Measurements from ENCODE around the gene MIB2.
"Not testable (repeated sequence)": the region's sequence is repeated elsewhere in the genome, so short reads cannot be mapped to it uniquely, and the experiment has no call there.

Gene MIB2

DNA sequence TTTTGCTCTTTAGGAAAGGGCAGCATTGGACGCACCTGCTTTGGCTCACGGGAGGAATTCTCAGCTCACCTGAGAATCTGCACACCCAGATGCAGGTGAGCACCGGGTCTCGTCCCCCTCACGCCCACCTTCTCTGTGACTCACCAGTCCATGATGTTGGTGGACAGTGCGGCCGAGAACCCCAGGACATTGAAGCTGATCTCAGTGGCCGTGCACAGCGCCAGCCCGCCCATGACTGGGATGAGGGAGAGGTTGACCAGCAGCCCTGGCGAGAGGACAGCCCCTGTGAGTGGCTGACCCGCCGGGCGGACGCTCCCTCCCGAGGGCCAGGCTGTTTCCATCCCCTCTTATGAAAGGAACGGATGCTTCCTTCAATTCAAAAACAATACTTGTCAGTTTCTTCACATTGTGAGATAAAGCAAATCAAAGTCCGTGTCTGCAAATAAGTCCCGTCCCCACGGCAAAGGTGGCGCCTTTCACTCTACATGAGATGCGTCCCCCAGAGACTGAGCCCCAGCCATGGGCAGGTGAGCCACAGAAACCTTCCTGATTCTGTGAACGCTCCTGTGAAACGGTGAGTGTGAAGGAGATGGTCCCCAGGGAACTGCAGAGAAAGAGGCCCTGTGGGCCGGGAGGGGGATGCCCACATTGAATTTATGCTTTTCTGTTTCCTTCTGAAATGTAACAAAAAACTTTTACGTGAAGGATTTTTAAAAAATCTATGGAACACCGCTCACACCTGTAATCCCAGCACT lies 56.2 kb downstream of the MIB2 start:
- DNase-seq (ENCODE audit: low read depth) = no peak
- no peak overlapping the region for H3K4me3 ChIP-seq (ENCODE audit: control insufficient read depth, low read depth, low read length)
- TF ChIP-seq, protein P1, sequence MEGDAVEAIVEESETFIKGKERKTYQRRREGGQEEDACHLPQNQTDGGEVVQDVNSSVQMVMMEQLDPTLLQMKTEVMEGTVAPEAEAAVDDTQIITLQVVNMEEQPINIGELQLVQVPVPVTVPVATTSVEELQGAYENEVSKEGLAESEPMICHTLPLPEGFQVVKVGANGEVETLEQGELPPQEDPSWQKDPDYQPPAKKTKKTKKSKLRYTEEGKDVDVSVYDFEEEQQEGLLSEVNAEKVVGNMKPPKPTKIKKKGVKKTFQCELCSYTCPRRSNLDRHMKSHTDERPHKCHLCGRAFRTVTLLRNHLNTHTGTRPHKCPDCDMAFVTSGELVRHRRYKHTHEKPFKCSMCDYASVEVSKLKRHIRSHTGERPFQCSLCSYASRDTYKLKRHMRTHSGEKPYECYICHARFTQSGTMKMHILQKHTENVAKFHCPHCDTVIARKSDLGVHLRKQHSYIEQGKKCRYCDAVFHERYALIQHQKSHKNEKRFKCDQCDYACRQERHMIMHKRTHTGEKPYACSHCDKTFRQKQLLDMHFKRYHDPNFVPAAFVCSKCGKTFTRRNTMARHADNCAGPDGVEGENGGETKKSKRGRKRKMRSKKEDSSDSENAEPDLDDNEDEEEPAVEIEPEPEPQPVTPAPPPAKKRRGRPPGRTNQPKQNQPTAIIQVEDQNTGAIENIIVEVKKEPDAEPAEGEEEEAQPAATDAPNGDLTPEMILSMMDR (conservative IDR thresholded peaks at IDR 0.05; ENCODE audit: control insufficient read depth, insufficient read depth, low read depth, low read length) = no peak

DNA sequence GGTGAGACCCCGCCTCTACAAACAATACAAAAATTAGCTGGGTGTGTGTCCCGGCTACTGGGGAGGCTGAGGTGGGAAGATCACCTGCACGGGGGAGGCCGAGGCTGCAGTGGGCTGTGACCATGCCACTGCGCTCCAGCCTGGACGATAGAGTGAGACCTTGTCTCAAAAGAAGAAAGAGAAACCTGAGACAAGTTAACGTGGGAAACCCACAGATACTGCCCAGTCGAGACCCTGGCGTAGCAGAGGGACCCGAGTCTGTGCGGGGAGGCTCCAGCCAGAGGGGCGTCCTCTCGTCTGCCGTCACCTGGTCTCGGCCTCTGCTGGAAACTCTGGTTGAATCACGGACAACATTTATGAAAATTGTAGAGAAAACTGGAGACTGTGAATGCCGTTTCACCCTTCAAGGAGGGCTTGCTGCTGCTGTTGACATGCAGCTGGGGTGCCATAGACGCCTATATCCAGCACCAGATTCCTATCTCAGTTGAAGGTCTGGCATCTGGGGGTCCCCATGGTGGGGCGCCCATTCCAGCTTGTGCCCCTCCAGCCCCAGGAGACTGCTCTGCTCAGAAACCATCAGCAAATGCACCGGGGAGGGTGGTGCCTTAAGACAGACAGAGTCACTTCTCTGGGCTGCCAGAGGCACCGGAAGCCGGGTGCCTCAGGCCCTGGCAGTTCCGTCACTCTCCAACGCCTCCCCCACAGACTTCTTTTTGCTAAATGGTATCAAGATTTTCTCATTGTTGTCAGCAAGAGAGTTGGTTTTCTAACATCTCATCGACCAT lies 57.1 kb downstream of the MIB2 start:
- H3K4me3 ChIP-seq (ENCODE audit: control insufficient read depth, low read depth, low read length) = no peak overlapping the region
- TF ChIP-seq, protein P1 (conservative IDR thresholded peaks at IDR 0.05; ENCODE audit: control insufficient read depth, insufficient read depth, low read depth, low read length) = no peak
- DNase-seq (ENCODE audit: low read depth) = no peak

DNA sequence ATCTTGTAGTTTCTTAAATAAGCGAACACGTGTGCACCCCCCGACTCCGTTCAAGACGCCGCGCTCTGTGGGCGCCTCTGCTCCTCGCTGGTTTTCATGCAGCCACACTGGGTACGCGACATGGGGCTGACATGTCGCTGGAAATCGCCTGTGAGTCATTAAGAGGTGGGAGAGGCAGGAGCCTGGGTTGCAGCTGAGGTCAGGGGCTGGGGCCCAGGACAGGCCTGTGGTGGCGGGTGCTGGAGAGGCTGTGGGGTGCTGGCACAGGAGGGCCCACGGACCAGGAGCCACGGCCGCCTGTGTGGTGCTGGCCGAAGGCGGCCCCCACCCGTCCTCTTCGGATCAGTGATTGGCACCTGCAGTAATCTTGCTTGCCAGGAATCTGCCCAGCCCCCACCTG lies 59.5 kb downstream of the MIB2 start:
- not testable (repeated sequence) for DNase-seq (ENCODE audit: low read depth); H3K4me3 ChIP-seq (ENCODE audit: control insufficient read depth, low read depth, low read length)

DNA sequence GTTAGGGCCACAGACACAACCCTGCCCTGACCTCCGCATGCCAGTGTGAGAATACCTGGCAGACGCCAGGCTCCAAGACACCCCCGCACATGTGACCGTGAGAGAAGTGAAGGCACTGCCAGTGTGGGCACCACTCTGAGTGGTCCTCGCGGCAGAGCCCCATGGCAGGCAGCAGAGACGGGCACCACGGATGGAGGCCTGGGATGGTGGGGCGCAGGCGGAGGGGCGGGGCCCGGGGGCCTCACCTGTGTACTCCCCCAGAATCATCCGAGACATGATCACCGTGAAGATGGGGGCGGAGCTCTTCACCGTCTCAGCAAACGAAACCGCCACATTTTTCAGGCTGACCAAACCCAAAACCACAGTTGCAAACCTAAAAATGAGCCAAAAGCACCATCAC lies 59.9 kb downstream of the MIB2 start:
- not testable (repeated sequence) for DNase-seq (ENCODE audit: low read depth); H3K4me3 ChIP-seq (ENCODE audit: control insufficient read depth, low read depth, low read length)

DNA sequence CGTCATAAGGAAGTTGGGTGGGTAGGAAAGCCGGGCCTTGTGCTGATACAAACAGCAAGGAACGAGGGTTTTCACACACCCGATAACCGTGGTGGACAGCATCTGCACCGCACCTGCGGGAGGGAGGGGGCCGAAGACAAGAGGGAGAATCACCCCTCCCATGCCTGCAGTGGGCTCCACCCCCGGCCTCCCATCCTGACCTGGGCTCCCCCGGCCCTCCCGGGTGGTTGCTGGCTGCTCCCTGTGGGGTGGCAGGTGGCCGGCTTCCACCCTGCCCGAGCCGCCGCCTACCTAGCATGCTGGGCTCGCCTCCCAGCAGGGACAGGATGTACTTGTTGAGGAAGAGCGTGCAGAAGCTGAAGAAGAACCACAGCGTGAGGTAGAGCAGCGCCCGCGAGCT lies 60.8 kb downstream of the MIB2 start:
- DNase-seq (ENCODE audit: low read depth); H3K4me3 ChIP-seq (ENCODE audit: control insufficient read depth, low read depth, low read length): not testable (repeated sequence)

DNA sequence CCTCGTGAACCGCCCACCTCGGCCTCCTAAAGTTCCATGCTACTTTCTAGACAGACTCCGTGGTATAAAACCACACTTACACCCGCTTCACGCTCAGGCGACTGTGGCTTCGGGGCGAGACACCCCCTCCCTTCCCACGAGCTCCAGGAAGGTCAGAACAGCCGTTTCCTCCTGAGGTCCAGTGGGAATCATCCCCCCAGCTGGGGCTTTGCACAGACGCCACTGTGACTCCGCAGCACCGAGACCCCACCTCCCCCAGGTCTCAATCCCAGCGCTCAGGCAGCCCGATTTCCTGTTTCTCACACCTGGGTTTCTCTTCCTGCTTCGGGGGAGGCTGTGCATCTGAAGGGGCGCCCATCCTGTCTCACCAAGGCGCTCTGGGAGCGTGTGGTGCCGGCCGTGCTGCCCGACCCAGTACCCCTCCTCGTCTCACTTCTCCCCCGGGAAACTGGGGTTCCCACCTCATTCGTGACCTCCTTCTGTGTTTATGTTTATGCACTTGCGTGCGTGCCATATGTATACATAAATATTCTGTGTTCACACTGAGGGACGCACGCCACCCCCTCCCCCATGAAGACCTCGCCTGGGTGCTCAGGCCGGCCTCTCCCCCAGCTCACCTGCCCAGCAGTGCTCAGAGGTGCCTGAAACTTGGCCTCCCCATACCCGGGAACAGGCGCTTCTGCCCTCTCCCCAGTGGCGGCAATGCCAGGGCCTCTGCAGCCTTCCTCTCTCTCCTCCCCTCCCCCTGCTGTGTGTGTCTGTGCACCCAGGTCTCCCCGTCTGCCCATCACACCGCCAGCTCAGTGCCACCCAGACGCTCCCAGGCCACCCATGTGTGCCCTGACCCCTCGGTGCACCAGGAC lies 62.6 kb downstream of the MIB2 start:
- H3K4me3 ChIP-seq (ENCODE audit: control insufficient read depth, low read depth, low read length) = no peak overlapping the region
- TF ChIP-seq, protein P1 (conservative IDR thresholded peaks at IDR 0.05; ENCODE audit: control insufficient read depth, insufficient read depth, low read depth, low read length) = no peak
- DNase-seq (ENCODE audit: low read depth) = no peak

DNA sequence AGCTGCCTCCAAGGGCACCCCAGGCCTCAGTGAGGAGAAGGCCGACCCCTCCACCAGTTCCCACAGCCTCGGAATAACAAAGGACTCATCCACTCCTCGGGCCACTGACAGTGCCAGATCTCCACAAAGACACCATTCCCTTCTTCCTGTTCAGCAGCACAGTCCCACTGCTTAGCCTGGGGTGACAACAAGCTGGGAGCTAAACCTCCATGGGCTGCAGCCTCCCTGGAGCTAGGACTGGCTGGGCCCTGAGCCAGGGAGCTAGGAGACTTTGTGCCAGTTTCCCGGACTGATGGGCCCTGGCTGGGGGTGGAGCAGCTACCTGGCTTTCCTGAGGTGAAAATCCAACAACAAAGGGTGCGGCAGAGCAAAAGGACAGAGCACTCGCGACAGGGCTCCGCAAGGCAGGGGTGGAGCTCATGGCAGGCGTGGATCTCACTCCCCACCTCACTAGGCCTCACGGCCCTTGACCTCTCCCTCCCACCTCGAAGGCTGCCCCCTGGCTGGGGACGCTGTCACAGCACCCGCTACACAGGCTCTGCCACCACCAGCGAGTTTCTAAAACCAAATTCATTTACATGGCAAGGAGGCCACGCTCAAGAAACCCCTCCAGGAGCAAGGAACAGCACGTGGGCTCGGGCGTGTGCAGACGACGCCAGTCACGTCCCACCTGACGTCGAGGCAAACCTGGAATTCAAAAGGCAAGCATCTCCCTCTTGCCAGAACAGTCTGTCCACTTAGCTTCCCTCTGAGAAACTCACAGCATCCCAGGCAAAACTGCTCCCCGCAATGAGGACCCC lies 63.5 kb downstream of the MIB2 start:
- H3K4me3 ChIP-seq (ENCODE audit: control insufficient read depth, low read depth, low read length) = no peak overlapping the region
- peak; percentile 18 for DNase-seq (ENCODE audit: low read depth)
- TF ChIP-seq, protein P1 (conservative IDR thresholded peaks at IDR 0.05; ENCODE audit: control insufficient read depth, insufficient read depth, low read depth, low read length) = peak; percentile 42
